ENCODE data around the gene UPB1. TPM values are rescaled to one million over a fixed set of nuclear protein-coding genes. Genes with fewer than 3 reads are reported as not detected.
"Not testable (repeated sequence)": the region's sequence is repeated elsewhere in the genome, so short reads cannot be mapped to it uniquely, and the experiment has no call there.

The UPB1 gene
- total RNA-seq, 1 experiment from 2014 or later: under 0.01 TPM

- no peak for DNase-seq (ENCODE audit: low read depth)
Measured at GRCh38 chr22:24481641-24482040, 13.5 kb upstream of the UPB1 start.

GRCh38 chr22:24482575-24482974 is 12.6 kb upstream of the UPB1 start:
- peak; percentile 48 for DNase-seq (ENCODE audit: low read depth)

GRCh38 chr22:24482998-24483397 is 12.1 kb upstream of the UPB1 start:
- no peak for DNase-seq (ENCODE audit: low read depth)

GRCh38 chr22:24483976-24484545 is 11.1 kb upstream of the UPB1 start:
- no peak for DNase-seq (ENCODE audit: low read depth)

- DNase-seq (ENCODE audit: low read depth): no peak
Measured at GRCh38 chr22:24485170-24485569, 10.0 kb upstream of the UPB1 start.

- no peak for DNase-seq (ENCODE audit: low read depth)
Measured at GRCh38 chr22:24485608-24486007, 9.5 kb upstream of the UPB1 start.

GRCh38 chr22:24486501-24486921 is 8.6 kb upstream of the UPB1 start:
- peak; percentile 83 for DNase-seq (ENCODE audit: low read depth)

- no peak for DNase-seq (ENCODE audit: low read depth)
Measured at GRCh38 chr22:24489011-24489410, 6.1 kb upstream of the UPB1 start.

GRCh38 chr22:24489434-24489833 is 5.7 kb upstream of the UPB1 start:
- not testable (repeated sequence) for DNase-seq (ENCODE audit: low read depth)

- no peak for DNase-seq (ENCODE audit: low read depth)
Measured at GRCh38 chr22:24492391-24492790, 2.7 kb upstream of the UPB1 start.

GRCh38 chr22:24494167-24494527 is 985 bp upstream of the UPB1 start:
- DNase-seq (ENCODE audit: low read depth): no peak

GRCh38 chr22:24495365-24495675 is 188 bp downstream of the UPB1 start:
- DNase-seq (ENCODE audit: low read depth): no peak

GRCh38 chr22:24496234-24496633 is 1.1 kb downstream of the UPB1 start:
- no peak for DNase-seq (ENCODE audit: low read depth)

GRCh38 chr22:24496661-24497060 is 1.5 kb downstream of the UPB1 start:
- DNase-seq (ENCODE audit: low read depth): no peak

- DNase-seq (ENCODE audit: low read depth): peak; percentile 34
Measured at GRCh38 chr22:24497841-24498258, 2.7 kb downstream of the UPB1 start.

GRCh38 chr22:24498824-24499223 is 3.7 kb downstream of the UPB1 start:
- DNase-seq (ENCODE audit: low read depth): no peak

- DNase-seq (ENCODE audit: low read depth): no peak
Measured at GRCh38 chr22:24499706-24500276, 4.7 kb downstream of the UPB1 start.

- DNase-seq (ENCODE audit: low read depth): no peak
Measured at GRCh38 chr22:24500277-24500820, 5.2 kb downstream of the UPB1 start.

GRCh38 chr22:24501301-24502005 is 6.3 kb downstream of the UPB1 start:
- DNase-seq (ENCODE audit: low read depth): no peak

GRCh38 chr22:24502034-24502433 is 6.9 kb downstream of the UPB1 start:
- no peak for DNase-seq (ENCODE audit: low read depth)

- DNase-seq (ENCODE audit: low read depth): no peak
Measured at GRCh38 chr22:24502541-24502940, 7.4 kb downstream of the UPB1 start.

- peak; percentile 64 for DNase-seq (ENCODE audit: low read depth)
Measured at GRCh38 chr22:24503137-24503842, 8.2 kb downstream of the UPB1 start.
